Esophagus muscularis mucosa (tissue), 4 donors: ENCODE data around the gene HECA. TPM values are rescaled to one million over a fixed set of nuclear protein-coding genes. Genes with fewer than 3 reads are reported as not detected.

Source experiments
- DNase-seq: peaks from one replicate; pipeline ENCODE4 v3.0.0-alpha.2; 2017; ENCODE audit errors: extremely low spot score
- H3K27ac ChIP-seq, 4 donors: fragments of 200-600 bp; sonication (generic); replicated peaks in 1 of 4; 1 replicate in 3 of 4; 2 replicates in 1 of 4; pipeline ENCODE4 v1.5.1; 2016 to 2019; ENCODE audit warnings: mild to moderate bottlenecking in 1 of 4
- H3K27me3 ChIP-seq, 4 donors: fragments of 200-600 bp; sonication (generic); one replicate each; pipeline versions ENCODE4 v1.5.1 to v1.6.0; 2016 to 2019
- H3K36me3 ChIP-seq, 4 donors: fragments of 200-600 bp; sonication (generic); one replicate each; pipeline ENCODE4 v1.5.1; 2016 to 2019
- H3K4me1 ChIP-seq, 4 donors: fragments of 200-600 bp; sonication (generic); one replicate each; pipeline ENCODE4 v1.5.1; 2016 to 2019
- H3K4me3 ChIP-seq, 4 donors: fragments of 200-600 bp; sonication (generic); 1 replicate in 2 of 4; 2 replicates in 2 of 4; pipeline ENCODE4 v1.5.1; 2016 to 2019; ENCODE audit warnings: mild to moderate bottlenecking in 4 of 4, moderate library complexity in 1 of 4
- H3K9me3 ChIP-seq, 4 donors: fragments of 200-600 bp; sonication (generic); 1 replicate in 3 of 4; 2 replicates in 1 of 4; pipeline ENCODE4 v1.5.1; 2016 to 2019
- CTCF ChIP-seq, 3 experiments: fragments of 200-600 bp in 2 of 3; fragments of 450-650 bp in 1 of 3; sonication (generic) in 2 of 3; IDR thresholded peaks; one replicate each; pipeline ENCODE4 v1.5.1; 2017 to 2019; ENCODE audit warnings: antibody characterized with exemption in 3 of 3, mild to moderate bottlenecking in 2 of 3, moderate library complexity in 1 of 3
- EP300 ChIP-seq: sonication (generic); formaldehyde crosslinking; IDR thresholded peaks from one replicate; pipeline ENCODE4 v1.6.1; 2017; ENCODE audit warnings: antibody characterized with exemption
- POLR2A ChIP-seq: fragments of 450-650 bp; IDR thresholded peaks from one replicate; pipeline ENCODE4 v1.6.1; 2017; ENCODE audit warnings: antibody characterized with exemption, moderate library complexity, mild to moderate bottlenecking, low read depth
- POLR2AphosphoS5 ChIP-seq, 2 donors: sonication (generic); formaldehyde crosslinking; IDR thresholded peaks; one replicate each; pipeline ENCODE4 v1.6.1; 2017; ENCODE audit warnings: antibody characterized with exemption in 2 of 2
- WGBS: methylation state at CpG from one replicate; pipeline ENCODE4 v1.1.5; 2018; 5-methylcytosine and 5-hydroxymethylcytosine counted together
- intact Hi-C: fragments of 100-400 bp; cut with DNase I; formaldehyde crosslinking; loops from one replicate; pipeline ENCODE4 v1.15.1; 2023
- total RNA-seq, 4 donors: library from RNA; depleted of rRNA; stranded (reverse); fragments of >200 nt; gene quantifications; one replicate each; pipeline versions ENCODE4 v1.1.0 to v1.2.1, GENCODE V29; 2016

The HECA gene
- total RNA-seq, 4 donors from 2014 or later, result 43.2 to 68.4 (median 52.4) TPM

- no peak for DNase-seq
- Histone ChIP-seq H3K4me3 (no peak overlapping the region), H3K27ac (no peak overlapping the region), H3K36me3 (peaks cover 8 to 10% (median 8%) of the 10 kb centered on the region in 4 donors), H3K4me1 (peaks cover 15 to 44% (median 38%) of the 10 kb centered on the region in 4 donors), H3K27me3 (no peaks in the 10 kb centered on the region), H3K9me3 (no peaks in the 10 kb centered on the region)
- WGBS, result 64% methylated on average over 3 of the region's 3 CpGs
- TF ChIP-seq POLR2A (no peak), POLR2AphosphoS5 (IDR thresholded peaks at IDR 0.05) (no peak), EP300 (no peak)
- intact Hi-C loops, result no loop called here
Observed at GRCh38 chr6:139161817-139162284, 27.0 kb downstream of the HECA start.

- intact Hi-C loops, result no loop called here
- DNase-seq, result no peak
Observed at GRCh38 chr6:139164001-139164400, 29.1 kb downstream of the HECA start.

GRCh38 chr6:139165324-139165723 is 30.4 kb downstream of the HECA start:
- Histone ChIP-seq H3K9me3 (no peaks in the 10 kb centered on the region), H3K4me1 (peaks cover 8 to 32% (median 27%) of the 10 kb centered on the region in 4 donors), H3K27ac (no peak overlapping the region), H3K36me3 (peaks cover 11 to 21% (median 18%) of the 10 kb centered on the region in 4 donors), H3K27me3 (no peaks in the 10 kb centered on the region), H3K4me3 (no peak overlapping the region)
- 79% methylated on average over 2 of the region's 2 CpGs for WGBS
- TF ChIP-seq EP300 (no peak), POLR2A (no peak), CTCF (IDR thresholded peaks at IDR 0.05) (no peak), POLR2AphosphoS5 (IDR thresholded peaks at IDR 0.05) (no peak)
- intact Hi-C loops, result no loop called here
- no peak for DNase-seq

More at GRCh38 chr6:139164001-139164400, 29.1 kb downstream of the HECA start:
- Histone ChIP-seq H3K36me3 (peaks cover 11 to 21% (median 18%) of the 10 kb centered on the region in 4 donors), H3K4me1 (peaks cover 7 to 39% (median 31%) of the 10 kb centered on the region in 4 donors), H3K9me3 (no peaks in the 10 kb centered on the region), H3K27ac (no peak overlapping the region), H3K27me3 (no peaks in the 10 kb centered on the region), H3K4me3 (no peak overlapping the region)
- WGBS, result 73% methylated on average over 3 of the region's 3 CpGs
- no peak for TF ChIP-seq EP300
- TF ChIP-seq POLR2A, result no peak
- no peak for TF ChIP-seq POLR2AphosphoS5 (IDR thresholded peaks at IDR 0.05)
- no peak for TF ChIP-seq CTCF (IDR thresholded peaks at IDR 0.05)

- H3K4me1 ChIP-seq, result peaks cover 6 to 21% (median 18%) of the 10 kb centered on the region in 4 donors
- WGBS, result 96% methylated on average over 30 of the region's 35 CpGs
- DNase-seq, result no peak
- H3K27ac ChIP-seq, result no peak overlapping the region
- peaks cover 11 to 21% (median 18%) of the 10 kb centered on the region in 4 donors for H3K36me3 ChIP-seq
- intact Hi-C loops, result no loop called here
- no peak for TF ChIP-seq POLR2A
- TF ChIP-seq EP300, result no peak
- TF ChIP-seq POLR2AphosphoS5 (IDR thresholded peaks at IDR 0.05), result no peak
- TF ChIP-seq CTCF (IDR thresholded peaks at IDR 0.05), result no peak
- no peaks in the 10 kb centered on the region for H3K27me3 ChIP-seq
- H3K9me3 ChIP-seq, result no peaks in the 10 kb centered on the region
- H3K4me3 ChIP-seq, result no peak overlapping the region
Observed at GRCh38 chr6:139166238-139166955, 31.5 kb downstream of the HECA start.

GRCh38 chr6:139166956-139167313 is 32.1 kb downstream of the HECA start:
- Histone ChIP-seq H3K36me3 (peaks cover 11 to 22% (median 18%) of the 10 kb centered on the region in 4 donors), H3K9me3 (no peaks in the 10 kb centered on the region), H3K4me1 (peaks cover 4 to 18% (median 14%) of the 10 kb centered on the region in 4 donors), H3K4me3 (no peak overlapping the region), H3K27ac (no peak overlapping the region), H3K27me3 (no peaks in the 10 kb centered on the region)
- no peak for TF ChIP-seq EP300
- no peak for TF ChIP-seq POLR2A
- TF ChIP-seq POLR2AphosphoS5 (IDR thresholded peaks at IDR 0.05), result no peak
- TF ChIP-seq CTCF (IDR thresholded peaks at IDR 0.05), result no peak
- 98% methylated on average over 20 of the region's 20 CpGs for WGBS
- no peak for DNase-seq
- intact Hi-C loops, result no loop called here
